Adrenal gland (tissue), 5 donors: Measurements from ENCODE around the gene BHLHE40.
A peak's percentile ranks its signal among the peaks of the same experiment; 100 is the strongest.

Experiments used
- CTCF ChIP-seq, 6 experiments: fragments of 450-650 bp in 4 of 6; fragments of 200-600 bp in 2 of 6; sonication (generic) in 1 of 6; IDR thresholded peaks; 1 replicate in 5 of 6; 2 replicates in 1 of 6; pipeline versions ENCODE4 v1.5.1 to v1.8.0; 2016 to 2021; ENCODE audit warnings: antibody characterized with exemption in 6 of 6, mild to moderate bottlenecking in 2 of 6, moderate library complexity in 1 of 6
- POLR2A ChIP-seq, 2 donors: fragments of 450-650 bp; IDR thresholded peaks; one replicate each; pipeline ENCODE4 v1.6.1; 2017; ENCODE audit warnings: antibody characterized with exemption in 2 of 2, mild to moderate bottlenecking in 2 of 2, moderate library complexity in 1 of 2
- donor health status: DM: no; HTN: no; CAD: no.

- TF ChIP-seq CTCF (IDR thresholded peaks at IDR 0.05) (peak in 2 of 6 experiments; percentile 6 to 11), POLR2A (IDR thresholded peaks at IDR 0.05) (peak in 1 of 2 donors; percentile 14)
Observed at GRCh38 chr3:4985330-4986174, 6.3 kb downstream of the BHLHE40 start.
